ENCODE data around the gene DNAI1.

- TF ChIP-seq CTCF (IDR thresholded peaks at IDR 0.05) (no peak), POLR2A (IDR thresholded peaks at IDR 0.05) (no peak), EP300 (IDR thresholded peaks at IDR 0.05) (no peak)
Measured at GRCh38 chr9:34554211-34555001, 95.8 kb downstream of the DNAI1 start.

All from tibial nerve (tissue), 4 donors.